Neural cell (in vitro differentiated cells): Measurements from ENCODE around the gene NR4A3. TPM values are rescaled to one million over a fixed set of nuclear protein-coding genes. Genes with fewer than 3 reads are reported as not detected.

ENCODE experiments used
- H2AFZ ChIP-seq: fragments of 200-600, 300-800 bp; sonication (generic), shearing (Covaris generic); 2 replicates; pipeline ENCODE4 v1.6.0; 2014; ENCODE audit warnings: low read depth, mild to moderate bottlenecking, antibody characterized with exemption, low read length, moderate library complexity
- H3F3A ChIP-seq: fragments of 200-600 bp; shearing (Covaris generic); 2 replicates; pipeline ENCODE4 v1.6.1; 2016; ENCODE audit warnings: mild to moderate bottlenecking, moderate library complexity, mixed read lengths, antibody characterized with exemption, low read length; ENCODE audit not compliant: insufficient read depth, poor library complexity, severe bottlenecking
- H3K27ac ChIP-seq: fragments of 200-600, 300-800 bp; sonication (generic), shearing (Covaris generic); 2 replicates; pipeline ENCODE4 v1.5.1; 2014; ENCODE audit warnings: mild to moderate bottlenecking, low read length, moderate library complexity
- H3K27me3 ChIP-seq: fragments of 300-800, 200-600 bp; sonication (generic), shearing (Covaris generic); 2 replicates; pipeline ENCODE4 v1.6.0; 2014; ENCODE audit warnings: mild to moderate bottlenecking, low read depth, low read length, moderate library complexity; ENCODE audit not compliant: insufficient read depth
- H3K36me3 ChIP-seq: fragments of 300-800, 200-600 bp; sonication (generic), shearing (Covaris generic); 2 replicates; pipeline ENCODE4 v1.5.1; 2014; ENCODE audit warnings: mild to moderate bottlenecking, antibody characterized with exemption, low read length, moderate library complexity; ENCODE audit not compliant: insufficient read depth
- H3K4me2 ChIP-seq: fragments of 300-800, 200-600 bp; sonication (generic), shearing (Covaris generic); 2 replicates; pipeline ENCODE4 v1.6.0; 2014; ENCODE audit warnings: mild to moderate bottlenecking, low read length
- H3K4me3 ChIP-seq: fragments of 300-800, 200-600 bp; sonication (generic), shearing (Covaris generic); 2 replicates; pipeline ENCODE4 v1.5.1; 2014; ENCODE audit warnings: mild to moderate bottlenecking, low read length, moderate library complexity
- H3K79me2 ChIP-seq: fragments of 200-600 bp; shearing (Covaris generic); replicated peaks from 2 replicates; pipeline ENCODE4 v1.6.0; 2014; ENCODE audit warnings: mild to moderate bottlenecking, low read length, moderate library complexity; ENCODE audit not compliant: insufficient read depth
- H3K9ac ChIP-seq: fragments of 300-800, 200-600 bp; sonication (generic), shearing (Covaris generic); 2 replicates; pipeline ENCODE4 v1.6.1; 2016; ENCODE audit warnings: mild to moderate bottlenecking, low read length, mixed read lengths
- H3K9me2 ChIP-seq: fragments of 200-600 bp; shearing (Covaris generic); 2 replicates; pipeline ENCODE4 v1.6.1; 2016; ENCODE audit warnings: mild to moderate bottlenecking, low read length, mixed read lengths; ENCODE audit not compliant: insufficient read depth
- H3K9me3 ChIP-seq: fragments of 200-600, 300-800 bp; sonication (generic), shearing (Covaris generic); 2 replicates; pipeline ENCODE4 v1.6.1; 2016; ENCODE audit warnings: mild to moderate bottlenecking, mixed run types, low read length, moderate library complexity, mixed read lengths
- H4K20me1 ChIP-seq: fragments of 200-600 bp; shearing (Covaris generic); 2 replicates; pipeline ENCODE4 v1.6.1; 2016; ENCODE audit warnings: mild to moderate bottlenecking, mixed run types; ENCODE audit not compliant: insufficient read depth
- EP300 ChIP-seq: fragments of 450-650 bp; conservative IDR thresholded peaks from 2 replicates; pipeline ENCODE4 v1.6.1; 2014; ENCODE audit warnings: antibody characterized with exemption, mild to moderate bottlenecking, moderate library complexity; ENCODE audit not compliant: poor library complexity, severe bottlenecking
- POLR2AphosphoS5 ChIP-seq: IDR thresholded peaks from 2 replicates; pipeline ENCODE4 v1.6.1; 2012
- SMC3 ChIP-seq: fragments of 450-650 bp; conservative IDR thresholded peaks from 2 replicates; pipeline ENCODE4 v1.6.1; 2014; ENCODE audit warnings: antibody characterized with exemption, mild to moderate bottlenecking, moderate library complexity; ENCODE audit not compliant: poor library complexity
- TAF1 ChIP-seq: IDR thresholded peaks from 2 replicates; pipeline ENCODE4 v1.6.1; 2012; ENCODE audit warnings: low read depth
- polyA plus RNA-seq: library from polyadenylated mRNA; depleted of rRNA; stranded (reverse); fragments of >200 nt; gene quantifications from 2 replicates; pipeline ENCODE4 v1.2.3, GENCODE V29; 2014
- TF ChIP-seq, protein P1 (sequence below): IDR thresholded peaks from 2 replicates; pipeline ENCODE4 v1.6.1; 2012; ENCODE audit warnings: borderline replicate concordance
- TF ChIP-seq, protein P2 (sequence below): fragments of 450-650 bp; IDR thresholded peaks from 2 replicates; pipeline ENCODE4 v1.5.1; 2014; ENCODE audit warnings: antibody characterized with exemption, mild to moderate bottlenecking, moderate library complexity; ENCODE audit not compliant: poor library complexity, severe bottlenecking

NR4A3 gene
- polyA plus RNA-seq, 1 donor from 2014 or later: 2.7 TPM

DNA sequence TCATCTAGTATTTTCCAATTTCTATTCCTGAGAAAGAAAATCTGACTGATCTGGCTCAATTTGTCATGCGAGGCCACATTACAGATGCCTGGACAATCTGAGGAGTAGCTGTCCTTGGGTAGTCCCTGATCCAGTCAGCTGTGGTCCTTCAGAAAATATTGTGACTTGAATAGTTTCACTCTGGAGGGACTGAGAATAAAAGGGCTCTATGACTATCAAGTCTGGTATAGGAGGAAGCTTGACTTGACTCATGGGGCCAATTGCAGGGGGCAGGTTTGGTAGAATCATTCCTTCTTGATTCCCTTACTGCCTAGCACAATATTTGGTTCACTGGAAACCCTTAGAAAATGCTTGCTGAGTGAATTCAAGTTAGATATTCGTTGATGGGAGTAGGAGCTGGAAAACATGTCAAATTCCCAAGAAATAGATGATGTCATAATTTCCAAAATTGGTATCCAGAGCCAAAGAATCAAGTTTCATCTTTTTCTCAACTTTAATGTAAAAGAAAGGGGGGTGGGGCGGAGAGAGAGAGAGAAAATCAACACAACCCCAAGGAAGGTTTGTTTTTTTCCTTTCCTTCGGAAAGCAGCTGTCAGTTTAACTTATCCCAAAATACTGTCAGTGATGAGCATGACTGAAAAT lies 52.4 kb downstream of the NR4A3 start:
- H3K4me3 ChIP-seq: no peak overlapping the region
- H4K20me1 ChIP-seq: no peaks in the 10 kb centered on the region
- no peaks in the 10 kb centered on the region for H3K9me3 ChIP-seq
- no peak overlapping the region for H3K4me2 ChIP-seq
- H3K27ac ChIP-seq: no peak overlapping the region
- no peaks in the 10 kb centered on the region for H3K9me2 ChIP-seq
- H3K79me2 ChIP-seq: no peaks in the 10 kb centered on the region
- no peaks in the 10 kb centered on the region for H3K27me3 ChIP-seq
- H3F3A ChIP-seq: no peaks in the 10 kb centered on the region
- H3K36me3 ChIP-seq: no peaks in the 10 kb centered on the region
- no peak overlapping the region for H2AFZ ChIP-seq
- no peak overlapping the region for H3K9ac ChIP-seq
- no peak for TF ChIP-seq POLR2AphosphoS5
- no peak for TF ChIP-seq EP300

DNA sequence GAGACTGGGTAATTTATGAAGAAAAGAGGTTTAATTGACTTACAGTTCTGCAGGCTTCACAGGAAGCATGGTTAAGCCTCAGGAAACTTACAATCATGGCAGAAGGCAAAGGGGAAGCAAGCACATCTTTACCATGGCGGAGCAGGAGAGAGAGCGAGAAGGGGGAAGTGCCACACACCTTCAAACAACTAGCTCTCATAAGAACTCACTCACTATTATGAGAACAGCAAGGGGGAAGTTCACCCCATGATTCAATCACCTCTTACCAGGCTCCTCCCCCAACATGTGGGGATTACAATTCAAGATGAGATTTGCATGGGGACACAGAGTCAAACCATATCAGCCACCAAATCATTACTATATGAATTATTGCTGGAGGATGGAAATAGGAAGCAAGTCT lies 54.5 kb downstream of the NR4A3 start:
- H3K9ac ChIP-seq: no peak overlapping the region

DNA sequence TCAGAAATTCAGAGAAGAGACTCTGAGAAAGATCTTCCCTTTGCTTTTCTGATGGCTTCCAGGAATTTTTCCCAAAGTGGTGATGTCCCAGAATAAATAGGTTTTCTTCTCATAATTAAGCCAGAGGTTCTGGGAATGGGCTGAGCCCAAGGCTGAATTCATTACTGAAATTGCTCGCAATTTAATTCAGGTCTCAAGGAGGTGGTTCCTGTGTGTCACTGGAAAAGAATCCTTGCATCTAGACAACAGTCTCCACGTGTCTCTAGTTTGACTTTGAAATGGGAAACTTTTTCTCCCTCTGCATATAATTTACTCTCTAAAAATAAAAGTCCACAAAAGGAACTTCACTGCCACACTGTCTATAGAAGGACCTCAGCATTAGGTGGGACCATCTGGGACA lies 57.0 kb downstream of the NR4A3 start:
- no peaks in the 10 kb centered on the region for H3K9me2 ChIP-seq
- TF ChIP-seq, protein P1, sequence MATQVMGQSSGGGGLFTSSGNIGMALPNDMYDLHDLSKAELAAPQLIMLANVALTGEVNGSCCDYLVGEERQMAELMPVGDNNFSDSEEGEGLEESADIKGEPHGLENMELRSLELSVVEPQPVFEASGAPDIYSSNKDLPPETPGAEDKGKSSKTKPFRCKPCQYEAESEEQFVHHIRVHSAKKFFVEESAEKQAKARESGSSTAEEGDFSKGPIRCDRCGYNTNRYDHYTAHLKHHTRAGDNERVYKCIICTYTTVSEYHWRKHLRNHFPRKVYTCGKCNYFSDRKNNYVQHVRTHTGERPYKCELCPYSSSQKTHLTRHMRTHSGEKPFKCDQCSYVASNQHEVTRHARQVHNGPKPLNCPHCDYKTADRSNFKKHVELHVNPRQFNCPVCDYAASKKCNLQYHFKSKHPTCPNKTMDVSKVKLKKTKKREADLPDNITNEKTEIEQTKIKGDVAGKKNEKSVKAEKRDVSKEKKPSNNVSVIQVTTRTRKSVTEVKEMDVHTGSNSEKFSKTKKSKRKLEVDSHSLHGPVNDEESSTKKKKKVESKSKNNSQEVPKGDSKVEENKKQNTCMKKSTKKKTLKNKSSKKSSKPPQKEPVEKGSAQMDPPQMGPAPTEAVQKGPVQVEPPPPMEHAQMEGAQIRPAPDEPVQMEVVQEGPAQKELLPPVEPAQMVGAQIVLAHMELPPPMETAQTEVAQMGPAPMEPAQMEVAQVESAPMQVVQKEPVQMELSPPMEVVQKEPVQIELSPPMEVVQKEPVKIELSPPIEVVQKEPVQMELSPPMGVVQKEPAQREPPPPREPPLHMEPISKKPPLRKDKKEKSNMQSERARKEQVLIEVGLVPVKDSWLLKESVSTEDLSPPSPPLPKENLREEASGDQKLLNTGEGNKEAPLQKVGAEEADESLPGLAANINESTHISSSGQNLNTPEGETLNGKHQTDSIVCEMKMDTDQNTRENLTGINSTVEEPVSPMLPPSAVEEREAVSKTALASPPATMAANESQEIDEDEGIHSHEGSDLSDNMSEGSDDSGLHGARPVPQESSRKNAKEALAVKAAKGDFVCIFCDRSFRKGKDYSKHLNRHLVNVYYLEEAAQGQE: no peak
- no peak overlapping the region for H2AFZ ChIP-seq
- H3K9me3 ChIP-seq: no peaks in the 10 kb centered on the region
- H3K4me3 ChIP-seq: no peak overlapping the region
- no peaks in the 10 kb centered on the region for H4K20me1 ChIP-seq
- no peak overlapping the region for H3K4me2 ChIP-seq
- no peaks in the 10 kb centered on the region for H3K36me3 ChIP-seq
- no peaks in the 10 kb centered on the region for H3K79me2 ChIP-seq
- no peak overlapping the region for H3K27ac ChIP-seq
- H3K9ac ChIP-seq: no peak overlapping the region
- no peaks in the 10 kb centered on the region for H3F3A ChIP-seq
- no peaks in the 10 kb centered on the region for H3K27me3 ChIP-seq

More for the DNA sequence above, 54.5 kb downstream of the NR4A3 start:
- no peaks in the 10 kb centered on the region for H4K20me1 ChIP-seq
- H3F3A ChIP-seq: no peaks in the 10 kb centered on the region
- H3K27me3 ChIP-seq: no peaks in the 10 kb centered on the region
- H3K4me3 ChIP-seq: no peak overlapping the region
- H2AFZ ChIP-seq: no peak overlapping the region
- TF ChIP-seq TAF1: no peak
- TF ChIP-seq, protein P2, sequence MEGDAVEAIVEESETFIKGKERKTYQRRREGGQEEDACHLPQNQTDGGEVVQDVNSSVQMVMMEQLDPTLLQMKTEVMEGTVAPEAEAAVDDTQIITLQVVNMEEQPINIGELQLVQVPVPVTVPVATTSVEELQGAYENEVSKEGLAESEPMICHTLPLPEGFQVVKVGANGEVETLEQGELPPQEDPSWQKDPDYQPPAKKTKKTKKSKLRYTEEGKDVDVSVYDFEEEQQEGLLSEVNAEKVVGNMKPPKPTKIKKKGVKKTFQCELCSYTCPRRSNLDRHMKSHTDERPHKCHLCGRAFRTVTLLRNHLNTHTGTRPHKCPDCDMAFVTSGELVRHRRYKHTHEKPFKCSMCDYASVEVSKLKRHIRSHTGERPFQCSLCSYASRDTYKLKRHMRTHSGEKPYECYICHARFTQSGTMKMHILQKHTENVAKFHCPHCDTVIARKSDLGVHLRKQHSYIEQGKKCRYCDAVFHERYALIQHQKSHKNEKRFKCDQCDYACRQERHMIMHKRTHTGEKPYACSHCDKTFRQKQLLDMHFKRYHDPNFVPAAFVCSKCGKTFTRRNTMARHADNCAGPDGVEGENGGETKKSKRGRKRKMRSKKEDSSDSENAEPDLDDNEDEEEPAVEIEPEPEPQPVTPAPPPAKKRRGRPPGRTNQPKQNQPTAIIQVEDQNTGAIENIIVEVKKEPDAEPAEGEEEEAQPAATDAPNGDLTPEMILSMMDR: no peak
- no peak for TF ChIP-seq EP300
- TF ChIP-seq SMC3: no peak
- H3K79me2 ChIP-seq: no peaks in the 10 kb centered on the region
- H3K27ac ChIP-seq: no peak overlapping the region
- H3K9me3 ChIP-seq: no peaks in the 10 kb centered on the region
- H3K4me2 ChIP-seq: no peak overlapping the region
- no peaks in the 10 kb centered on the region for H3K9me2 ChIP-seq
- H3K36me3 ChIP-seq: no peaks in the 10 kb centered on the region
